ENCODE data around the gene SMCO4.

- TF ChIP-seq CTCF (IDR thresholded peaks at IDR 0.05) (no peak), POLR2A (IDR thresholded peaks at IDR 0.05) (no peak)
These were observed 31.1 kb downstream of the SMCO4 start for GRCh38 chr11:93512073-93512475.

Data from body of pancreas (tissue), 4 donors.